Thyroid gland (tissue), 4 donors: ENCODE results near the gene CTIF. TPM values are rescaled to one million over a fixed set of nuclear protein-coding genes. Genes with fewer than 3 reads are reported as not detected.

Experiments
- DNase-seq, 2 donors: peaks; one replicate each; pipeline ENCODE4 v3.0.0-alpha.2; 2019
- H3K27ac ChIP-seq, 3 donors: fragments of 200-600 bp; sonication (generic); 1 replicate in 2 of 3; 2 replicates in 1 of 3; pipeline ENCODE4 v1.5.1; 2016 to 2019; ENCODE audit warnings: mild to moderate bottlenecking in 1 of 3, moderate library complexity in 1 of 3
- H3K27me3 ChIP-seq: fragments of 200-600 bp; sonication (generic); one replicate; pipeline ENCODE4 v1.5.1; 2019
- H3K36me3 ChIP-seq, 2 donors: fragments of 200-600 bp; sonication (generic); one replicate each; pipeline ENCODE4 v1.5.1; 2016 to 2019
- H3K4me1 ChIP-seq, 2 donors: fragments of 200-600 bp; sonication (generic); one replicate each; pipeline ENCODE4 v1.5.1; 2017 to 2019
- H3K4me3 ChIP-seq, 3 donors: fragments of 200-600 bp; sonication (generic); replicated peaks in 1 of 3; 1 replicate in 2 of 3; 2 replicates in 1 of 3; pipeline ENCODE4 v1.5.1; 2016; ENCODE audit warnings: mild to moderate bottlenecking in 1 of 3
- H3K9me3 ChIP-seq: fragments of 200-600 bp; sonication (generic); one replicate; pipeline ENCODE4 v1.5.1; 2017
- POLR2A ChIP-seq, 2 donors: fragments of 450-650 bp; IDR thresholded peaks; one replicate each; pipeline ENCODE4 v1.6.1; 2017; ENCODE audit warnings: antibody characterized with exemption in 2 of 2, mild to moderate bottlenecking in 2 of 2, moderate library complexity in 1 of 2
- WGBS, 2 donors: methylation state at CpG; one replicate each; pipeline ENCODE4 v1.1.5; 2017; 5-methylcytosine and 5-hydroxymethylcytosine counted together
- intact Hi-C: fragments of 100-400 bp; cut with DNase I; formaldehyde crosslinking; loops from one replicate; pipeline ENCODE4 v1.15.1; 2023
- total RNA-seq, 4 donors: library from RNA; depleted of rRNA; stranded (reverse); fragments of >200 nt; gene quantifications; one replicate each; pipeline ENCODE4 v1.2.3, GENCODE V29; 2016
- TF ChIP-seq, protein P1 (sequence below), 6 experiments: fragments of 200-600 bp in 3 of 6; fragments of 450-650 bp in 3 of 6; sonication (generic) in 3 of 6; IDR thresholded peaks; one replicate each; pipeline ENCODE4 v1.5.1; 2016 to 2019; ENCODE audit warnings: antibody characterized with exemption in 6 of 6, mild to moderate bottlenecking in 2 of 6, inconsistent platforms in 1 of 6, moderate library complexity in 1 of 6

CTIF gene
- total RNA-seq, 4 donors from 2014 or later = 18.7 to 29.8 (median 23.6) TPM

GRCh38 chr18:48541747-48542400, 3.0 kb downstream of the CTIF start:
- TF ChIP-seq POLR2A (IDR thresholded peaks at IDR 0.05) = no peak
- TF ChIP-seq, protein P1, sequence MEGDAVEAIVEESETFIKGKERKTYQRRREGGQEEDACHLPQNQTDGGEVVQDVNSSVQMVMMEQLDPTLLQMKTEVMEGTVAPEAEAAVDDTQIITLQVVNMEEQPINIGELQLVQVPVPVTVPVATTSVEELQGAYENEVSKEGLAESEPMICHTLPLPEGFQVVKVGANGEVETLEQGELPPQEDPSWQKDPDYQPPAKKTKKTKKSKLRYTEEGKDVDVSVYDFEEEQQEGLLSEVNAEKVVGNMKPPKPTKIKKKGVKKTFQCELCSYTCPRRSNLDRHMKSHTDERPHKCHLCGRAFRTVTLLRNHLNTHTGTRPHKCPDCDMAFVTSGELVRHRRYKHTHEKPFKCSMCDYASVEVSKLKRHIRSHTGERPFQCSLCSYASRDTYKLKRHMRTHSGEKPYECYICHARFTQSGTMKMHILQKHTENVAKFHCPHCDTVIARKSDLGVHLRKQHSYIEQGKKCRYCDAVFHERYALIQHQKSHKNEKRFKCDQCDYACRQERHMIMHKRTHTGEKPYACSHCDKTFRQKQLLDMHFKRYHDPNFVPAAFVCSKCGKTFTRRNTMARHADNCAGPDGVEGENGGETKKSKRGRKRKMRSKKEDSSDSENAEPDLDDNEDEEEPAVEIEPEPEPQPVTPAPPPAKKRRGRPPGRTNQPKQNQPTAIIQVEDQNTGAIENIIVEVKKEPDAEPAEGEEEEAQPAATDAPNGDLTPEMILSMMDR (IDR thresholded peaks at IDR 0.05) = no peak
- WGBS, 2 donors = 92 to 99% methylated on average over 4 of the region's 4 CpGs
- peaks cover 9 to 12% of the 10 kb centered on the region in 2 donors for H3K4me1 ChIP-seq
- H3K27me3 ChIP-seq = no peaks in the 10 kb centered on the region
- no peak for DNase-seq
- no peaks in the 10 kb centered on the region for H3K36me3 ChIP-seq
- intact Hi-C loops = loop anchor here (10.0 kb wide), 1 partner anchor 67 kb away; no protein-coding TSS in a partner anchor
- no peaks in the 10 kb centered on the region for H3K9me3 ChIP-seq
- no peak overlapping the region for H3K4me3 ChIP-seq
- H3K27ac ChIP-seq = peak overlapping the region in 2 of 3 donors; percentile 85

GRCh38 chr18:48542513-48543181, 3.8 kb downstream of the CTIF start:
- Histone ChIP-seq H3K9me3 (no peaks in the 10 kb centered on the region), H3K27me3 (no peaks in the 10 kb centered on the region), H3K4me3 (no peak overlapping the region), H3K36me3 (no peaks in the 10 kb centered on the region), H3K4me1 (peaks cover 9 to 12% of the 10 kb centered on the region in 2 donors), H3K27ac (no peak overlapping the region)
- TF ChIP-seq POLR2A (IDR thresholded peaks at IDR 0.05) = no peak
- TF ChIP-seq, protein P1 (IDR thresholded peaks at IDR 0.05) = no peak
- WGBS, 2 donors = 92 to 99% methylated on average over 7 of the region's 7 CpGs
- intact Hi-C loops = loop anchor here (10.0 kb wide), 1 partner anchor 68 kb away; no protein-coding TSS in a partner anchor
- no peak for DNase-seq

- Histone ChIP-seq H3K27me3 (no peaks in the 10 kb centered on the region), H3K4me1 (peaks cover 9 to 10% of the 10 kb centered on the region in 2 donors), H3K27ac (no peak overlapping the region), H3K36me3 (no peaks in the 10 kb centered on the region), H3K9me3 (no peaks in the 10 kb centered on the region), H3K4me3 (no peak overlapping the region)
- 88 to 89% methylated on average over 7 to 8 of the region's 8 CpGs for WGBS, 2 donors
- TF ChIP-seq, protein P1 (IDR thresholded peaks at IDR 0.05) = no peak
- TF ChIP-seq POLR2A (IDR thresholded peaks at IDR 0.05) = no peak
- intact Hi-C loops = loop anchor here (10.0 kb wide), 1 partner anchor 68 kb away; no protein-coding TSS in a partner anchor
- DNase-seq = no peak
Measured at GRCh38 chr18:48543228-48543627, 4.4 kb downstream of the CTIF start.

- H3K9me3 ChIP-seq = no peaks in the 10 kb centered on the region
- no peaks in the 10 kb centered on the region for H3K27me3 ChIP-seq
- no peak overlapping the region for H3K27ac ChIP-seq
- H3K4me1 ChIP-seq = peaks cover 7 to 9% of the 10 kb centered on the region in 2 donors
- H3K36me3 ChIP-seq = no peaks in the 10 kb centered on the region
- no peak for DNase-seq
- WGBS, 2 donors = 93 to 95% methylated on average over 3 of the region's 3 CpGs
- H3K4me3 ChIP-seq = no peak overlapping the region
- TF ChIP-seq, protein P1 (IDR thresholded peaks at IDR 0.05) = no peak
- TF ChIP-seq POLR2A (IDR thresholded peaks at IDR 0.05) = no peak
- intact Hi-C loops = loop anchor here (10.0 kb wide), 1 partner anchor 69 kb away; no protein-coding TSS in a partner anchor
Measured at GRCh38 chr18:48544116-48544515, 5.3 kb downstream of the CTIF start.
